Thyroid gland (tissue), 4 donors: Measurements from ENCODE around the gene NYAP1. TPM values are rescaled to one million over a fixed set of nuclear protein-coding genes. Genes with fewer than 3 reads are reported as not detected.
A peak's percentile ranks its signal among the peaks of the same experiment; 100 is the strongest.

Experiments used
- DNase-seq, 2 donors: peaks; one replicate each; pipeline ENCODE4 v3.0.0-alpha.2; 2019
- H3K27ac ChIP-seq, 3 donors: fragments of 200-600 bp; sonication (generic); 1 replicate in 2 of 3; 2 replicates in 1 of 3; pipeline ENCODE4 v1.5.1; 2016 to 2019; ENCODE audit warnings: mild to moderate bottlenecking in 1 of 3, moderate library complexity in 1 of 3
- H3K27me3 ChIP-seq: fragments of 200-600 bp; sonication (generic); one replicate; pipeline ENCODE4 v1.5.1; 2019
- H3K36me3 ChIP-seq, 2 donors: fragments of 200-600 bp; sonication (generic); one replicate each; pipeline ENCODE4 v1.5.1; 2016 to 2019
- H3K4me1 ChIP-seq, 2 donors: fragments of 200-600 bp; sonication (generic); one replicate each; pipeline ENCODE4 v1.5.1; 2017 to 2019
- H3K4me3 ChIP-seq, 3 donors: fragments of 200-600 bp; sonication (generic); replicated peaks in 1 of 3; 1 replicate in 2 of 3; 2 replicates in 1 of 3; pipeline ENCODE4 v1.5.1; 2016; ENCODE audit warnings: mild to moderate bottlenecking in 1 of 3
- H3K9me3 ChIP-seq: fragments of 200-600 bp; sonication (generic); one replicate; pipeline ENCODE4 v1.5.1; 2017
- CTCF ChIP-seq, 6 experiments: fragments of 200-600 bp in 3 of 6; fragments of 450-650 bp in 3 of 6; sonication (generic) in 3 of 6; IDR thresholded peaks; one replicate each; pipeline ENCODE4 v1.5.1; 2016 to 2019; ENCODE audit warnings: antibody characterized with exemption in 6 of 6, mild to moderate bottlenecking in 2 of 6, inconsistent platforms in 1 of 6, moderate library complexity in 1 of 6
- POLR2A ChIP-seq, 2 donors: fragments of 450-650 bp; IDR thresholded peaks; one replicate each; pipeline ENCODE4 v1.6.1; 2017; ENCODE audit warnings: antibody characterized with exemption in 2 of 2, mild to moderate bottlenecking in 2 of 2, moderate library complexity in 1 of 2
- WGBS, 2 donors: methylation state at CpG; one replicate each; pipeline ENCODE4 v1.1.5; 2017; 5-methylcytosine and 5-hydroxymethylcytosine counted together
- intact Hi-C: fragments of 100-400 bp; cut with DNase I; formaldehyde crosslinking; loops from one replicate; pipeline ENCODE4 v1.15.1; 2023
- total RNA-seq, 4 donors: library from RNA; depleted of rRNA; stranded (reverse); fragments of >200 nt; gene quantifications; one replicate each; pipeline ENCODE4 v1.2.3, GENCODE V29; 2016

NYAP1 gene
- total RNA-seq, 4 donors from 2014 or later: 0.40 to 1.3 (median 1.0) TPM; not detected in 1

GRCh38 chr7:100465299-100465698 lies 18.4 kb upstream of the NYAP1 start:
- WGBS, 2 donors: 65 to 73% methylated on average over 8 of the region's 8 CpGs
- H3K4me3 ChIP-seq: no peak overlapping the region
- H3K9me3 ChIP-seq: no peaks in the 10 kb centered on the region
- H3K36me3 ChIP-seq: peaks cover 0 to 5% of the 10 kb centered on the region in 2 donors
- no peak for DNase-seq
- peaks cover 18 to 32% of the 10 kb centered on the region in 2 donors for H3K4me1 ChIP-seq
- no peaks in the 10 kb centered on the region for H3K27me3 ChIP-seq
- peak overlapping the region; percentile 27 to 80 (median 80) for H3K27ac ChIP-seq
- intact Hi-C loops: loop anchor here (10.0 kb wide), 2 partner anchors 220 to 260 kb away; partner anchors contain the start of gene EPO
- TF ChIP-seq POLR2A (IDR thresholded peaks at IDR 0.05) (no peak), CTCF (IDR thresholded peaks at IDR 0.05) (no peak)

- TF ChIP-seq POLR2A (IDR thresholded peaks at IDR 0.05): no peak
- TF ChIP-seq CTCF (IDR thresholded peaks at IDR 0.05): peak; percentile 60 to 82 (median 74)
- Histone ChIP-seq H3K4me3 (no peak overlapping the region), H3K27ac (peak overlapping the region; percentile 50 to 80 (median 80)), H3K27me3 (no peaks in the 10 kb centered on the region), H3K4me1 (peaks cover 18 to 32% of the 10 kb centered on the region in 2 donors), H3K36me3 (peaks cover 0 to 5% of the 10 kb centered on the region in 2 donors), H3K9me3 (no peaks in the 10 kb centered on the region)
- DNase-seq: peak; percentile 93 to 94
- WGBS, 2 donors: 7 to 28% methylated on average over 8 to 13 of the region's 17 CpGs
- intact Hi-C loops: loop anchor here (2.0 to 10.0 kb wide), 3 partner anchors 95 to 259 kb away; partner anchors contain the start of gene EPO
Measured at GRCh38 chr7:100465702-100466311, 17.9 kb upstream of the NYAP1 start.

- Histone ChIP-seq H3K27ac (peak overlapping the region in 2 of 3 donors; percentile 50 to 80), H3K9me3 (no peaks in the 10 kb centered on the region), H3K4me1 (peaks cover 18 to 32% of the 10 kb centered on the region in 2 donors), H3K27me3 (no peaks in the 10 kb centered on the region), H3K4me3 (no peak overlapping the region), H3K36me3 (peaks cover 0 to 5% of the 10 kb centered on the region in 2 donors)
- intact Hi-C loops: loop anchor here (2.0 to 10.0 kb wide), 3 partner anchors 94 to 258 kb away; partner anchors contain the start of gene EPO
- TF ChIP-seq POLR2A (IDR thresholded peaks at IDR 0.05) (no peak), CTCF (IDR thresholded peaks at IDR 0.05) (no peak)
- WGBS, 2 donors: 63 to 68% methylated on average over 22 to 31 of the region's 32 CpGs
- DNase-seq: peak; percentile 38 to 44
Measured at GRCh38 chr7:100466653-100467605, 16.8 kb upstream of the NYAP1 start.

GRCh38 chr7:100467638-100468373 lies 15.9 kb upstream of the NYAP1 start:
- intact Hi-C loops: loop anchor here (2.0 to 10.0 kb wide), 3 partner anchors 93 to 257 kb away; partner anchors contain the start of gene EPO
- Histone ChIP-seq H3K27me3 (no peaks in the 10 kb centered on the region), H3K4me3 (no peak overlapping the region), H3K9me3 (no peaks in the 10 kb centered on the region), H3K4me1 (peaks cover 18 to 39% of the 10 kb centered on the region in 2 donors), H3K36me3 (peaks cover 0 to 5% of the 10 kb centered on the region in 2 donors), H3K27ac (peak overlapping the region in 1 of 3 donors; percentile 7)
- TF ChIP-seq CTCF (IDR thresholded peaks at IDR 0.05): no peak
- TF ChIP-seq POLR2A (IDR thresholded peaks at IDR 0.05): no peak
- peak; percentile 51 to 78 for DNase-seq
- 59 to 64% methylated on average over 13 to 15 of the region's 22 CpGs for WGBS, 2 donors
